ENCODE data around the gene MUL1. TPM values are rescaled to one million over a fixed set of nuclear protein-coding genes. Genes with fewer than 3 reads are reported as not detected.
"Not testable (repeated sequence)": the region's sequence is repeated elsewhere in the genome, so short reads cannot be mapped to it uniquely, and the experiment has no call there.

Gene MUL1
- total RNA-seq, 1 donor from 2014 or later: 34.7 TPM

DNA sequence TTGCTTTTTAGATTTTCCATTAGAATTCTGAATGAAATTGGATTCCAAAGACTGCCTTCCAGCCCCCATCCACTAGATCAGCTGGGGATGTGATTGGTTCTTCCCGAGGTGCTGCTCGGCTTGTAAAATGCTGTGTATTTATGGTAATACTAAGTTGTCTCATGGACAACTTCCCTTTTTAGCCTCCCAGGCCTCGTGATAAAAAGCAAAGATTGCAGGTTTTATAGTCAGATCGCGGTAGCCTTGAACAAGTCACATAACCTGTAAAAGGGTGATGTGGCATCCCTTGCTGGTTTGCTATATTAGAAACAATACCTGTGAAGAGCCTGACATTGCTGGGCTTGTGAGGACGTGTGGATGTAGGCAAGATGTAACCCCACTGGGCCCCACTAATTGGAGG is 10.4 kb downstream of the MUL1 start:
- H3K27ac ChIP-seq: no peak overlapping the region
- no peaks in the 10 kb centered on the region for H3K27me3 ChIP-seq
- peaks cover 0 to 3% of the 10 kb centered on the region in 2 donors for H3K4me1 ChIP-seq
- H3K9me3 ChIP-seq: no peaks in the 10 kb centered on the region
- DNase-seq (ENCODE audit: low spot score in 2 of 2): no peak
- H3K36me3 ChIP-seq: peaks cover 40 to 47% of the 10 kb centered on the region in 2 donors
- TF ChIP-seq, protein P1, sequence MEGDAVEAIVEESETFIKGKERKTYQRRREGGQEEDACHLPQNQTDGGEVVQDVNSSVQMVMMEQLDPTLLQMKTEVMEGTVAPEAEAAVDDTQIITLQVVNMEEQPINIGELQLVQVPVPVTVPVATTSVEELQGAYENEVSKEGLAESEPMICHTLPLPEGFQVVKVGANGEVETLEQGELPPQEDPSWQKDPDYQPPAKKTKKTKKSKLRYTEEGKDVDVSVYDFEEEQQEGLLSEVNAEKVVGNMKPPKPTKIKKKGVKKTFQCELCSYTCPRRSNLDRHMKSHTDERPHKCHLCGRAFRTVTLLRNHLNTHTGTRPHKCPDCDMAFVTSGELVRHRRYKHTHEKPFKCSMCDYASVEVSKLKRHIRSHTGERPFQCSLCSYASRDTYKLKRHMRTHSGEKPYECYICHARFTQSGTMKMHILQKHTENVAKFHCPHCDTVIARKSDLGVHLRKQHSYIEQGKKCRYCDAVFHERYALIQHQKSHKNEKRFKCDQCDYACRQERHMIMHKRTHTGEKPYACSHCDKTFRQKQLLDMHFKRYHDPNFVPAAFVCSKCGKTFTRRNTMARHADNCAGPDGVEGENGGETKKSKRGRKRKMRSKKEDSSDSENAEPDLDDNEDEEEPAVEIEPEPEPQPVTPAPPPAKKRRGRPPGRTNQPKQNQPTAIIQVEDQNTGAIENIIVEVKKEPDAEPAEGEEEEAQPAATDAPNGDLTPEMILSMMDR (IDR thresholded peaks at IDR 0.05): no peak
- no peak overlapping the region for H3K4me3 ChIP-seq
- intact Hi-C loops (cut with DNase I): no loop called here

DNA sequence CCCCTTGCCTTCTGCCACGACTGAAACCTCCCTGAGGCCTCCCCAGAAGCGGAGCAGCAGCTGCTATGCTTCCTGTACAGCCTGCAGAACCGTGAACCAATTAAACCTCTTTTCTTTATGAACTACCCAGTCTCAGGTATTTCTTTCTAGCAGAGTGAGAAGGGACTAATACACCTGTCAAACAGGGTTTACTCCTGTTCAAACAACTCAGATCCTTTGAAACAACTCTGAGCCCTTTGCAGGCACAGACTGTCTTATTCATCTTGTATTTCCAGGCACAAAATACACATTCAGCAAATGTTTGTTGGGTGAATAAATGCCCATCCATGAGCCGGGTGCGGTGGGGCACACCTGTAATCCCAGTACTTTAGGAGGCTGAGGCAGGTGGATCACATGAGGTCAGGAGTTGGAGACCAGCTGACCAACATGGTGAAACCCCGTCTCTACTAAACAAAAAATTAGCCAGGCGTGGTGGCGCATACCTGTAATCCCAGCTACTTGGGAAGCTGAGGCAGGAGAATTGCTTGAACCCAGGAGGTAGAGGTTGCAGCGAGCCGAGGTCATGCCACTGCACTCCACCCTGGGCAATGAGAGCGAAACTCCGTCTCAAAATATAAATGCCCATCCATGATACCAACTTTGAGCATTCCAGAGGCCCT is 11.1 kb downstream of the MUL1 start:
- H3K9me3 ChIP-seq; intact Hi-C loops (cut with DNase I); H3K4me3 ChIP-seq; H3K27me3 ChIP-seq; H3K4me1 ChIP-seq; DNase-seq (ENCODE audit: low spot score in 2 of 2); H3K27ac ChIP-seq: not testable (repeated sequence)
- peaks cover 34 to 41% of the 10 kb centered on the region in 2 donors for H3K36me3 ChIP-seq

DNA sequence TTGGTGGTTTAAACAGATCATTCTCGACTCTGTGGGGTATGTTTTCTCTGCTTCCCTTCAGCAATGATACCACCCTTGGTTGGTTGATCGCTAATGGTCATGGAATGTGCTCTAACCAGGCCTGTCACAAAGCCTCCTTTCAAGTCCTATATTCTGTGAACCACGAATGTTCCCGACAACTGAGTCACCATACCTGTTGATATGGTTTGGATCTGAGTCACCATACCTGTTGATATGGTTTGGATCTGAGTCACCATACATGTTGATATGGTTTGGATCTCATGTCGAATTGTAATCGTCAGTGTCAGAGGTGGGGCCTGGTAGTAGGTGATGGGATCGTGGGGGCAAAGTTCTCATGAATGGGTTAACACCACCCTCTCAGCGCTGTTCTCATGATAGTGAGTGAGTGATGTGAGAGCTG is 11.7 kb downstream of the MUL1 start:
- peaks cover 0 to 3% of the 10 kb centered on the region in 2 donors for H3K4me1 ChIP-seq
- DNase-seq (ENCODE audit: low spot score in 2 of 2): no peak
- intact Hi-C loops (cut with DNase I): no loop called here
- no peaks in the 10 kb centered on the region for H3K9me3 ChIP-seq
- no peaks in the 10 kb centered on the region for H3K27me3 ChIP-seq
- TF ChIP-seq, protein P1 (IDR thresholded peaks at IDR 0.05): no peak
- no peak overlapping the region for H3K4me3 ChIP-seq
- H3K27ac ChIP-seq: no peak overlapping the region
- H3K36me3 ChIP-seq: peaks cover 28 to 35% of the 10 kb centered on the region in 2 donors

DNA sequence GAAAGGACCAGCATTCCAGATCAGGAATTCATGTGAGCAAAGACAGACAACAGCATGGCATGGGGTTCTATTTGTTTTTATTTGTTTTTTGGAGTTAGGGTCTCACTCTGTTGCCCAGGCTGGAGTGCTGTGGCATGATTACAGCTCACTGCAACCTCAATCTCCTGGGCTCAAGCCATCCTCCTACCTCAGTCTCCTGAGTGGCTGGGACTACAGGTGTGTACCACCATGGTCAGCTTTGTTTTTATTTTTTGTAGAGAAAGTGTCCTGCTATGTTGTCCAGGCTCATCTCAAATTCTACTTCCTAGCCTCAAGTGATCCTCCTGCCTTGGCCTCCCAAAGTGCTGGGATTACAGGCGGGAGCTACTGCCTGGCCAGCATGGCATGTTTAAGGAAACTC is 12.3 kb downstream of the MUL1 start:
- no peak overlapping the region for H3K4me3 ChIP-seq
- no peak for DNase-seq (ENCODE audit: low spot score in 2 of 2)
- H3K27ac ChIP-seq: no peak overlapping the region
- H3K27me3 ChIP-seq: no peaks in the 10 kb centered on the region
- H3K9me3 ChIP-seq: no peaks in the 10 kb centered on the region
- H3K4me1 ChIP-seq: peaks cover 0 to 3% of the 10 kb centered on the region in 2 donors
- intact Hi-C loops (cut with DNase I): no loop called here
- TF ChIP-seq, protein P1 (IDR thresholded peaks at IDR 0.05): no peak
- peaks cover 22 to 29% of the 10 kb centered on the region in 2 donors for H3K36me3 ChIP-seq

DNA sequence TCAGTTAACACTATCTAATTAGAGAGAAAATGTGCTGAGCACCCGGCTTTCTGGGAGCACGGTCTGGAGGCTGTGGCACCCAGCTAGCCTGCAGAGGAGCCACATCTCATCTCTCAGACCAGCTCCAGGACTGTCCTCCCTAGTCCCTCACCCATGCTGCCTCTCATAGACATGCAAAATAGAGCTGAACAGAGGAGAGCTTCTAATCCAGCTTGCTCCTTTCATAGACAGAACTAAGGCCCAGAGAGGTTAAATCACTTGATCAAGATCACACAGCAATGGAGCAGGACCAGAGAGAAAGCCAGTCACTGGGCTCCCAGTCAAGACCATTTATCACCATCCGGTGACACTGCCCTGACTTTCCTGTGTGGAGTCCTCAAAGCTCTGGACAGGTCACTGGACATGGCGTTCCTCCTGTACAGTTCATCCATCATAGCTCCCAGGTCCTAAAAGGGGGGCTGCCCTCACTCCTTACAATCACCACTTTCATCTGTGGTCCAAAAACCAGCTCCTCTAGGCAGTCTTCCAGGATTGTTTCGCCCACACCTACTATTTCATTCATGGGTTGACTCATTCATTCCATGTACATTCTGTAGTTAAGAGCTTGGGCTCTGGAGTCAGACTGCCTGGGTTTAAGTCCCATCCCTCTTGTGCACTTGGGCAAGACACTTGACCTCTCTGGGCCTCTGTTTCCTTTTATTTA is 13.2 kb downstream of the MUL1 start:
- TF ChIP-seq, protein P1 (IDR thresholded peaks at IDR 0.05): no peak
- Histone ChIP-seq H3K27ac (no peak overlapping the region), H3K4me1 (peaks cover 0 to 3% of the 10 kb centered on the region in 2 donors), H3K9me3 (no peaks in the 10 kb centered on the region), H3K4me3 (no peak overlapping the region), H3K27me3 (no peaks in the 10 kb centered on the region), H3K36me3 (peaks cover 13 to 20% of the 10 kb centered on the region in 2 donors)
- intact Hi-C loops (cut with DNase I): loop anchor here (1.0 to 5.0 kb wide), 4 partner anchors 117 to 576 kb away; no protein-coding TSS in a partner anchor
- DNase-seq (ENCODE audit: low spot score in 2 of 2): no peak

Measured in ascending aorta (tissue), 2 donors.